SK-N-SH (cell line): Measurements from ENCODE around the gene LRRC27. TPM values are rescaled to one million over a fixed set of nuclear protein-coding genes. Genes with fewer than 3 reads are reported as not detected.

Source experiments
- CTCF ChIA-PET: fragments of 300-600, 350-600 bp; formaldehyde crosslinking; extraction: SDS; loops from one replicate; lab custom pipeline; 2021; lab: Yijun Ruan, JAX
- POLR2A ChIA-PET: fragments of 350-600 bp; sonication (Branson Sonifier 250); formaldehyde crosslinking; extraction: SDS; loops from one replicate; lab custom pipeline; 2020; ENCODE audit warnings: antibody characterized with exemption, inconsistent platforms; lab: Yijun Ruan, JAX
- DNase-seq: peaks from one replicate; pipeline ENCODE4 v3.0.0; 2012
- H2AFZ ChIP-seq: fragments of 200-600 bp; sonication (generic); 2 replicates; pipeline ENCODE4 v1.8.1; 2016; ENCODE audit warnings: antibody characterized with exemption, mild to moderate bottlenecking, low read depth
- H3F3A ChIP-seq: fragments of 200-600 bp; sonication (generic); replicated peaks from 2 replicates; pipeline ENCODE3; 2016; ENCODE audit warnings: antibody characterized with exemption, mild to moderate bottlenecking; ENCODE audit not compliant: insufficient read depth
- H3K27ac ChIP-seq, 2 experiments: fragments of 200-500 bp in 1 of 2; fragments of 200-600 bp in 1 of 2; sonication (Bioruptor generic) in 1 of 2; sonication (generic), shearing (Covaris generic) in 1 of 2; 2 replicates each; pipeline versions ENCODE4 v1.5.1 to v1.6.1; 2014 to 2016; ENCODE audit warnings: low read depth in 2 of 2, inconsistent platforms in 1 of 2, low read length in 1 of 2, mild to moderate bottlenecking in 1 of 2, mixed read lengths in 1 of 2
- H3K27me3 ChIP-seq: fragments of 200-600 bp; sonication (generic), shearing (Covaris generic); 2 replicates; pipeline ENCODE4 v1.6.1; 2016; ENCODE audit warnings: mixed run types; ENCODE audit not compliant: insufficient read depth
- H3K36me3 ChIP-seq, 2 experiments: fragments of 200-500 bp in 1 of 2; fragments of 200-600 bp in 1 of 2; sonication (Bioruptor generic) in 1 of 2; sonication (generic) in 1 of 2; replicated peaks in 1 of 2; 2 replicates each; pipeline versions ENCODE3 to v1.5.1; 2014 to 2016; ENCODE audit warnings: low read length in 1 of 2, mild to moderate bottlenecking in 1 of 2; ENCODE audit not compliant: insufficient read depth in 2 of 2, control insufficient read depth in 1 of 2
- H3K4me1 ChIP-seq, 2 experiments: fragments of 200-500 bp in 1 of 2; fragments of 200-600 bp in 1 of 2; sonication (Bioruptor generic) in 1 of 2; sonication (generic), shearing (Covaris generic) in 1 of 2; 2 replicates each; pipeline versions ENCODE4 v1.5.1 to v1.6.1; 2014 to 2016; ENCODE audit warnings: low read depth in 1 of 2, low read length in 1 of 2, mixed run types in 1 of 2; ENCODE audit not compliant: insufficient read depth in 2 of 2, control insufficient read depth in 1 of 2
- H3K4me2 ChIP-seq: fragments of 200-600 bp; sonication (generic), shearing (Covaris generic); 2 replicates; pipeline ENCODE4 v1.6.1; 2017; ENCODE audit warnings: mixed run types
- H3K4me3 ChIP-seq, 2 experiments: fragments of 200-500 bp in 1 of 2; fragments of 200-600 bp in 1 of 2; sonication (Bioruptor generic) in 1 of 2; sonication (generic), shearing (Covaris generic) in 1 of 2; 2 replicates each; pipeline versions ENCODE4 v1.5.1 to v1.8.1; 2014 to 2016; ENCODE audit warnings: low read depth in 2 of 2, inconsistent platforms in 1 of 2, low read length in 1 of 2, mild to moderate bottlenecking in 1 of 2, mixed read lengths in 1 of 2, moderate library complexity in 1 of 2
- H3K79me2 ChIP-seq: fragments of 200-600 bp; sonication (generic); 2 replicates; pipeline ENCODE4 v1.8.1; 2017; ENCODE audit warnings: mild to moderate bottlenecking; ENCODE audit not compliant: insufficient read depth
- H3K9ac ChIP-seq: fragments of 200-600 bp; sonication (generic); 2 replicates; pipeline ENCODE4 v1.6.1; 2017; ENCODE audit warnings: mixed run types
- H3K9me2 ChIP-seq: fragments of 200-600 bp; sonication (generic); 2 replicates; pipeline ENCODE4 v1.6.1; 2017; ENCODE audit warnings: mixed run types
- H3K9me3 ChIP-seq: fragments of 200-600 bp; sonication (generic); 2 replicates; pipeline ENCODE4 v1.6.1; 2017; ENCODE audit warnings: mixed run types, mild to moderate bottlenecking, moderate library complexity
- H4K20me1 ChIP-seq: fragments of 200-600 bp; sonication (generic); 2 replicates; pipeline ENCODE4 v1.6.1; 2017; ENCODE audit warnings: mild to moderate bottlenecking, mixed run types; ENCODE audit not compliant: insufficient read depth
- EZH2phosphoT487 ChIP-seq: fragments of 200-600 bp; sonication (generic); IDR thresholded peaks from 2 replicates; pipeline ENCODE4 v1.6.1; 2017; ENCODE audit warnings: low read depth, mixed run types, mild to moderate bottlenecking, antibody characterized with exemption, moderate library complexity, borderline replicate concordance
- NRF1 ChIP-seq: IDR thresholded peaks from 2 replicates; pipeline ENCODE4 v1.6.1; 2012; ENCODE audit warnings: low read depth, mild to moderate bottlenecking, low read length
- POLR2AphosphoS5 ChIP-seq: IDR thresholded peaks from 2 replicates; pipeline ENCODE4 v1.6.1; 2012; ENCODE audit warnings: low read depth, low read length
- REST ChIP-seq: IDR thresholded peaks from 2 replicates; pipeline ENCODE4 v1.6.1; 2012; ENCODE audit warnings: mild to moderate bottlenecking, low read depth, low read length, moderate library complexity
- WGBS: methylation state at CpG from one replicate; pipeline ENCODE4 v1.1.6; 2017; ENCODE audit warnings: low lambda C conversion rate; 5-methylcytosine and 5-hydroxymethylcytosine counted together
- polyA plus RNA-seq, 3 experiments: library from polyadenylated mRNA; depleted of rRNA; stranded (reverse); fragments of >200 nt; gene quantifications; 2 replicates each; pipeline ENCODE4 v1.2.3, GENCODE V29; 2012
- TF ChIP-seq, protein P1 (sequence below): fragments of 200-600 bp; sonication (generic); IDR thresholded peaks from 2 replicates; pipeline ENCODE4 v1.6.1; 2017; ENCODE audit warnings: antibody characterized with exemption, mild to moderate bottlenecking, moderate library complexity
- TF ChIP-seq, protein P2 (sequence below): IDR thresholded peaks from 2 replicates; pipeline ENCODE4; 2012

Gene LRRC27
- polyA plus RNA-seq, 1 of the 3 experiments (the other 2 are of a cell fraction), result 10.0 TPM

- H3K27ac ChIP-seq, result no peak overlapping the region
- ChIA-PET POLR2A (no interaction called here), CTCF (interaction anchor here (0.7 to 3.5 kb wide), 21 partner anchors 9 to 256 kb away, joined by 3 to 31 read pairs (median 4); no protein-coding TSS in a partner anchor)
- H3F3A ChIP-seq, result no peaks in the 10 kb centered on the region
- H3K36me3 ChIP-seq, result peaks cover 11 to 12% of the 10 kb centered on the region in 2 experiments
- H2AFZ ChIP-seq, result no peak overlapping the region
- no peaks in the 10 kb centered on the region for H3K4me1 ChIP-seq
- H3K4me3 ChIP-seq, result no peak overlapping the region
- H3K9me3 ChIP-seq, result no peaks in the 10 kb centered on the region
- DNase-seq, result no peak
- 82% methylated on average over 12 of the region's 15 CpGs for WGBS
- no peaks in the 10 kb centered on the region for H3K9me2 ChIP-seq
- no peaks in the 10 kb centered on the region for H4K20me1 ChIP-seq
- H3K9ac ChIP-seq, result no peak overlapping the region
- no peaks in the 10 kb centered on the region for H3K27me3 ChIP-seq
- TF ChIP-seq POLR2AphosphoS5 (no peak), REST (no peak)
- H3K4me2 ChIP-seq, result no peak overlapping the region
- H3K79me2 ChIP-seq, result no peaks in the 10 kb centered on the region
Observed at GRCh38 chr10:132361581-132362101, 29.6 kb downstream of the LRRC27 start.

GRCh38 chr10:132362151-132362611, 30.2 kb downstream of the LRRC27 start:
- Histone ChIP-seq H3K4me1 (no peaks in the 10 kb centered on the region), H3K27me3 (no peaks in the 10 kb centered on the region), H4K20me1 (no peaks in the 10 kb centered on the region), H3K79me2 (no peaks in the 10 kb centered on the region), H3K36me3 (peaks cover 8 to 16% of the 10 kb centered on the region in 2 experiments), H3K9me2 (no peaks in the 10 kb centered on the region), H3K4me3 (no peak overlapping the region), H3K9me3 (no peaks in the 10 kb centered on the region), H2AFZ (no peak overlapping the region), H3K4me2 (no peak overlapping the region)
- WGBS, result 79% methylated on average over 6 of the region's 12 CpGs
- TF ChIP-seq EZH2phosphoT487 (no peak), NRF1 (no peak)
- TF ChIP-seq, protein P1, sequence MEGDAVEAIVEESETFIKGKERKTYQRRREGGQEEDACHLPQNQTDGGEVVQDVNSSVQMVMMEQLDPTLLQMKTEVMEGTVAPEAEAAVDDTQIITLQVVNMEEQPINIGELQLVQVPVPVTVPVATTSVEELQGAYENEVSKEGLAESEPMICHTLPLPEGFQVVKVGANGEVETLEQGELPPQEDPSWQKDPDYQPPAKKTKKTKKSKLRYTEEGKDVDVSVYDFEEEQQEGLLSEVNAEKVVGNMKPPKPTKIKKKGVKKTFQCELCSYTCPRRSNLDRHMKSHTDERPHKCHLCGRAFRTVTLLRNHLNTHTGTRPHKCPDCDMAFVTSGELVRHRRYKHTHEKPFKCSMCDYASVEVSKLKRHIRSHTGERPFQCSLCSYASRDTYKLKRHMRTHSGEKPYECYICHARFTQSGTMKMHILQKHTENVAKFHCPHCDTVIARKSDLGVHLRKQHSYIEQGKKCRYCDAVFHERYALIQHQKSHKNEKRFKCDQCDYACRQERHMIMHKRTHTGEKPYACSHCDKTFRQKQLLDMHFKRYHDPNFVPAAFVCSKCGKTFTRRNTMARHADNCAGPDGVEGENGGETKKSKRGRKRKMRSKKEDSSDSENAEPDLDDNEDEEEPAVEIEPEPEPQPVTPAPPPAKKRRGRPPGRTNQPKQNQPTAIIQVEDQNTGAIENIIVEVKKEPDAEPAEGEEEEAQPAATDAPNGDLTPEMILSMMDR, result no peak
- TF ChIP-seq, protein P2, sequence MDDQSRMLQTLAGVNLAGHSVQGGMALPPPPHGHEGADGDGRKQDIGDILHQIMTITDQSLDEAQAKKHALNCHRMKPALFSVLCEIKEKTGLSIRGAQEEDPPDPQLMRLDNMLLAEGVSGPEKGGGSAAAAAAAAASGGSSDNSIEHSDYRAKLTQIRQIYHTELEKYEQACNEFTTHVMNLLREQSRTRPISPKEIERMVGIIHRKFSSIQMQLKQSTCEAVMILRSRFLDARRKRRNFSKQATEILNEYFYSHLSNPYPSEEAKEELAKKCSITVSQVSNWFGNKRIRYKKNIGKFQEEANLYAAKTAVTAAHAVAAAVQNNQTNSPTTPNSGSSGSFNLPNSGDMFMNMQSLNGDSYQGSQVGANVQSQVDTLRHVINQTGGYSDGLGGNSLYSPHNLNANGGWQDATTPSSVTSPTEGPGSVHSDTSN, result no peak
- TF ChIP-seq, all 33 proteins: peak for 0
- Histone ChIP-seq H3K27ac (no peak overlapping the region), H3K9ac (no peak overlapping the region), H3F3A (no peaks in the 10 kb centered on the region)
- DNase-seq, result no peak
- ChIA-PET CTCF (interaction anchor here (1.0 to 3.5 kb wide), 5 partner anchors 9 to 140 kb away, joined by 3 to 31 read pairs (median 4); no protein-coding TSS in a partner anchor), POLR2A (no interaction called here)
